ENCODE measurements around the gene TRIM69.
"Not testable (repeated sequence)": the region's sequence is repeated elsewhere in the genome, so short reads cannot be mapped to it uniquely, and the experiment has no call there.

The TRIM69 gene

DNA sequence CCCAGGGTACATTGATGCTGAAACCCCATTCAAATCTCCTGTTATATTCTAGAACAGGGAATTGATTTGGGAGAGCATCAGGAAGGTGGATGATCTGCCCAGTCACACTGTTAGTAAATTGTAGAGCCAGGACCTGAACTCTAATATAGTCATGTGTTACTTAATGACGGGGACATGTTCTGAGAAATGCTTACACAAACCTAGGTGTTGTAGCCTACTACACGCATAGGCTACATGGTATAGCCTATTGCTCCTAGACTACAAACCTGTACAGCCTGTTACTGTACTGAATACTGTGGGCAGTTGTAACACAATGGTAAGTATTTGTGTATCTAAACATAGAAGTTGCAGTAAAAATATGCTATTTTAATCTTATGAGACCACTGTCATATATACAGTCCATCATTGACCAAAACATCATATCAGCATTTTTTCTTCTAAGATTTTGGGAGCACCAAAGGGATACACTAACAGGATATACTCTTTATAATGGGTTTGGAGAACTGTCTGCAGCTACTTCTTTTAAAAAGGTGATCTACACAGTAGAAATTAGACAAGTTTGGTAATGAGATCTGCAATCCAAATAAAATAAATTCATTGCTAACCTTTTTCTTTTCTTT, 19.2 kb upstream of the TRIM69 start:
- DNase-seq = no peak

DNA sequence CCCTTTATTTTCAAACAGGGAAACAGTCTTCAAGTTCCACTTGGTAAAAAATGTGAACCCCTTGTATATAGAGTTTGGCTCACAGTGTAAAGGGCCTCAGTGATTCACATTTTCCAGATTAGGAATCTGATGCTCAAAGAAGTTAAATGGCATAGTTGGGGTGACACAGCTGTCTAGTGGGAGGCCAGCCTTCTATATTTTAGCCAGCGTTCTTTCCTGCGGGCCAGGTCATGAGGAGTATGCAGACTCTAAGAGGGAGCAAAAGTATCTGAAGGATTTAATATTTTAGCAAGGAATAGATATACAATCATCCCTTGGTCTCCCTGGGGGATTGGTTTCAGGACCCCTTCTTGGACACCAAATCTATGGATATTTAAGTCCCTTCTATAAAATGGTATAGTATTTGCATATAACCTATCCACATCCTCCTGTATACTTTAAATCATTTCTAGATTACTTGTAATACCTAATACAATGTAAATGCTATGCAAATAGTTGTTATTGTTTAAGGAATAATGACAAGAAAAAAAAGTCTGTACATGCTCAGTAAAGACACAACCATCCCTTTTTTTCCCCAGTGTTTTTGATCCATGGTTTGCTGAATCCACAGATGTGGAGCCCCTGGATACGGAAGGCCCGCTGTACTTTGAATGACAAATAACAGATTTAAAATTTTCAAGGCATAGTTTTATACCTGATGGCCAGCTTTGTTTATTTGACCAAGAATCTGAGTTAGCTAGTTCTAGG, 18.0 kb upstream of the TRIM69 start:
- no peak for DNase-seq

DNA sequence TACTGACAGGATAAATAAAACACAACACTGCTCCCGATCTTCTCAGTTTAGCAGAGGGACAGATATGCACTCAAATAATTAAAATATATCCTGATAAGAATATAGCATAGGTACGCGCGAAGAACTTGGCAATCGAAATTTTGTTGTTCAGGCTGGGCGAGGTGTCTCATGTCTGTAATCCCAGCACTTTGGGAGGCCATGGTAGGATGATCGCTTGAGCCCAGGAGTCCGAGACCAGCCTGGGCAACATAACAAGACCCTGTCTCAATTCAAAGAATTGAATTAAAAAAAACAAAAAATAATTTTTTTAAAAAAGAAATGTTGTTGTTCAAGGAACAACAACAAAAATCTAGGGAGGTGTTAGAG, 17.4 kb upstream of the TRIM69 start:
- no peak for DNase-seq

DNA sequence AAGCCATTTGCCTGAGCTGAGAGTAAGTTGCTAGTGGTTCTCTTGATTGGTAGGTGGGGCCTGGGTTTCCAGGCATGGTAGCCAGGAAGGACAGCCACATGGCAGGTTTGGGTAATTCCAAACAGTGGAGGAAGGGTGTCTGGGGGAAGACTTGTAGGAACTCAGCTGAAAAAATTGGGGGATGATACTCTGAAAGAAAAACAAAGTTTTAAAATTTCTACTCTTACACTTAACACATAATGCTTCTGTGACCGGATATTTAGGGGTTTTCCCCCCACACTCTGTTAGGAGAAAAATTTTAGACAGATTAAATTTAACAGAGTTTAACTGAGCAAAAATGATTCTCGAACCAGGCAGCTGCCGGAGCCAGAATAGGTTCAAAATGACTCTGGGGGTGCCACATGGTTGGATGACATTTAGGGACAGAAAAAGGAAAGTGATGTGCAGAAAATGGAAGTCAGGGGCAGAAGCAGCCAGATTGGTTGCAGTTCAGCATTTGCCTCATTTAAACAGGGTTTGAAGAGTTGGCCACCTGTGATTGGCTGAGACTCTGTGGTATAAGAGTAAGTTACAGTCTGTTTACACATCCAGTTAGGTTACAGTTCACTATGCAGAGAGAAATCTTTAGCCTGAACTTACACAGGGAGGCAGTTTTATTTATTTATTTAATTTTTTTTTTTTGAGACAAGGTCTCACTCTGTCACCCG, 16.9 kb upstream of the TRIM69 start:
- DNase-seq = peak; percentile 84

DNA sequence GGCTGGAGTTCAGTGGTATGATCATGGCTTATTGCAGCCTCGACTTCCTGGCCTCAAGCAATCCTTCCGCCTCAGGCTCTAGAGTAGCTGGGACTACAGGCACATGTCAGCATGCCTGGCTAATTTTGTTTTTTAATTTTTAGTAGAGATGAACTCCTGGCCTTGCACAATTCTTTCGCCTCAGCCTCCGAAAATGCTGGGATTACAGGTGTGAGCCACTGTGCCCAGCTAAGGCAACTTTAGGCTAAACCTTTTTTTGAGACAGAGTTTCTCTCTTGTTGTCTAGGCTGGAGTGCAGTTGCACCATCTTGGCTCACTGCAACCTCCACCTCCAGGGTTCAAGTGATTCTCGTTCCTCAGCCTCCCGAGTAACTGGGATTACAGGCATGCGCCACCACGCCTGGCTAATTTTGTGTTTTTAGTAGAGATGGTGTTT, 16.3 kb upstream of the TRIM69 start:
- peak; percentile 81 for DNase-seq

DNA sequence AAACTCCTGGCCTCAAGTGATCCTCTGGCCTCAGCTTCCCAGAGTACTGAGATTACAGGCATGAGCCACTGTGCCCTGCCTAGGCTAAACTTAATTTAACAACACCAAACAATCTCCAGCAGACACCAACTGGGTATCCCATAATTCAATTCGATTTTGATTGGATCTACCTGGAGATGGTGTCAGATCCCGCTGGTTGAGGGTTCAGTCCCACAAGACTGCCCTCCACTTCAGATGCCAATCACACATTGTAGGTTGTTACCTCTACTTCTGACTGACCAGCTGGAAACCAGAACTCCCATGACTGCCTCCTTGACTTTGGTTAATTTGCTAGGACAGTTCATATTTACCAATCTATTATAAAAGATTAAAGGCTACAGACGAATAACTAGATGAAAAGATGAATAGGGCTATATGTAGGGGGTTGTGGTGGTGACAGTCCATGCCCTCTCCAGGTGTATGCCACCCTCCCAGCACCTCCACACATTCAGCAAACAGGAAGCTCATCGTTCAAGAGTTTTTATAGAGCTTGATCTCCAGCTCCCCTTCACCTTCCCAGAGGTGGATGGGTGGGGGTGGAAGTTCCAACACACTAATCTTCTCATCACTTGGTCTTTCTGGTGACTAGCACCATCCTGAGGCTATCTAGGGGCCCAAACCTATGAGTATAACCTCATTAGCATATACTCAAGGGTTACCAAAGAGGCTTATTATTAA, 15.7 kb upstream of the TRIM69 start:
- DNase-seq = peak; percentile 75

DNA sequence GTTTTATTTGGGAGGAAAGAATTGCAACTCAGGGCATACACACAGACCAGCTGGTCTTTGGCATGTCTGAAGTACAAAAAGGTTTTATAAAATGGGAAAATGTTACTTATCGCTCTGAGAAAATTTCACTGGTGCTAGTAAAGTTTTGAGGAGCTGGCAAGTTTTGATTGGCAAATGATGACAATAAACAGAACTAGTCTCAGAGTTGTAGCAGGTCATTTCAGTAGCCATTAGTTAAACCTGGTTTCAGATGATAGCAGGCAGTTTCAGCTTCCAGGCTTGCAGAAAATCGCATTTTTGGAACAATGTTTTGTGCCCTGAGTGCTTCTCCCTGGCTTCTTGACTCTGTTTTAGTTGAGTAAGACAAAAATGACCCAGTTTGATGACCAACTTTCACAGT, 14.3 kb upstream of the TRIM69 start:
- DNase-seq = no peak

DNA sequence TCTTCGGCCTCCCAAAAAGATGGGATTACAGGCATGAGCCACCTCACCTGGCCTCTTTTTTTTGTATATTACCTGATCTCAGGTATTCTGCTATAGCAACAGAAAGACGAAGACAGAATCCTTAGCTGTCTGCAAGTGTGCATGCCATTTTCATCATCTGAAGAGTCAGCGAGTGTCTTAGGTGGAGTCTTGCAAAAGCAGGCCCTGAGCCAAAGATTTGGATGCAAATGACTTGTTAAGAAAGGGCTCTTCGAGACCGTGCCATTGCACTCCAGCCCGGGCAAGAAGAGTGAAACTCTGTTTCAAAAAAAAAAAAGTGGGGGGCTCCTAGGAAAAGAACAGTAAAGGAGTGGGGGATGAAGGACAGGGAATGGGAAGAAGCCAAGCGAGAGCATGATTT, 10.2 kb upstream of the TRIM69 start:
- no peak for DNase-seq

DNA sequence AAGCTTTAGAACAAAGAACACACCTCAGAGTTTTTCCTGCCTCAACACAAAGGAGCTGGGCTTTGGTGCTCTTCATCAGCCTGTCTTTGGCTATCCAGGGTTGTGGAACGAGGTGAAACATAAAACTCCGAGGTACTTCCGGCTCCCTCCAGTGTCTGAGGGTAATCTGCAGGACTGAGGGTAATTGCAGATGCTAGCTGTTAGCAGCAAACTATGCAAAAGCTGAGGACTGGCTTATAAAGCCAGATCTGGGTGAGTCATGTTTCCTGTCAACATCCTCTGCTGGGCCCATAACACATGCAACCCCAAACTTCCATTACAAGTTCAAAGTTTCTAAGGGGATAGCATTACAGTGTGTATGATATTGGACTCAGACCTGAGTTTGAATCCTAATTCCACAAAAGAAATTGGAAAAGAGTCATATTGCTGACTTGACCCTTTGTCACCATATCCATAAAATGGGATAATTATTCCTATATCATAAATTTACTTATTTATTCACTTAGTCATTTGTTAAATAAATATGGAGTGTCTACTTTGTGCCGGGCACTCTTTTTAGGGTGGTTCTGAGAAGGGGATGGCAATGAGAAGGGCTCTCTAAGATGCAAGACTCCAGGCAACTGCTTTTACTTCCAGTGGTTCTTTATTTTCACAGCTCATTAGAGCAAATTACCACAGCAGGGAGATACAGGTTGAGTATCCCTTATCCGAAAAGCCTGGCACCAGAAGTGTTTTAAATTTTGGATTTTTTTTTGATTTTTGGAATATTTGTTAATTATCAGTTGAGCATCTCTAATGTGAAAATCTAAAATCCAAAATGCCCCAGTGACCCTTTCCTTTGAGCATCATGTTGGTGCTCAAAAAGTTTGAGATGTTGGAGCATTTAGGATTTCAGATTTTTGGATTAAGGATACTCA, 9.5 kb upstream of the TRIM69 start:
- DNase-seq = peak; percentile 79

DNA sequence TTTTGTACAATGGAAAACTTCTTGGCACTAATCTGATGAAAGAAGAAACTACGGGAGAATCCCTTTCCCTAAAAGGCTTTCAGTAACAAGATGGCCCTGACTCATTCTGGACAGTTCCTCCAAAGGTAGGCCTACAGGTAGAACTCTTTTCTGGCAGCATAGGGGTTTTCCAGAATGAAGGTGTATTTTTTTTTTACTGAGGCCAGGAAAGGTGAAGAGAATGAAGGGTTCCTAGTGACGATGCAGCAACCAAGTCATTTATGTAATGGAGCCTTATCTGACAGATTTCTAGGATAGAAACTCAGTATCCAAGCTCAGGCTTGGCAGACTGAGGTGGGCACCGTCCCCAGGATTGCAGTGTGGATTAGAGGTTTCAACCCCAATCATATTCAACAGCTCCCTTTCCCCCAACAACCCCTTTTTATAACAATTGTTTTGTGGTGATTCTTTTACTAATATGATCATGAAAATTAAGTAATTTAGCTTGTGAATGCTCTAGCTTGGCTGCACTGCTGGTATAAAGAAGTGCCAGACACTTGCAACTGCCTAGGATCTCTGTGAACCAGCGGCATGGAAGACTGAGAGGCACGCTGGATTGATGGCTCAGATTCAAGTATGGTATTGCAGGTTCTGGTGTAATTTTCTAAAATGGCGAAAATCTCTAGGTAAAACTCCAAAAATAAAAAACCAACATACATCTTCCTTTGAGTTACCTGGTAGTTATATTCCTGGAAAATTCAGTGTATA, 8.7 kb upstream of the TRIM69 start:
- no peak for DNase-seq

DNA sequence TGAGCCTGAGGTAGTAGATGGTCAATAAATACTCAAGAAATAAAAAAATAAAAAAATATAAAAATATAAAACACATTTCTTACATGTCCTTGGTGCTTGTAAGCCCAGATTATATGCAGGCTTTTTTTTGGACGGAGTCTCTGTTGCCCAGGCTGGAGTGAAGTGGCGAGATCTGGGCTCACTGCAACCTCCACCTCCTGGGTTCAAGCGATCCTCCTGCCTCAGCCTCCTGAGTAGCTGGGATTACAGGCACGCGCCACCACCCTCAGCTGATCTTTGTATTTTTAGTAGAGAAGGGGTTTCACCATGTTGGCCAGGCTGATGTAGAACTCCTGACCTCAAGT, 8.1 kb upstream of the TRIM69 start:
- DNase-seq = not testable (repeated sequence)

DNA sequence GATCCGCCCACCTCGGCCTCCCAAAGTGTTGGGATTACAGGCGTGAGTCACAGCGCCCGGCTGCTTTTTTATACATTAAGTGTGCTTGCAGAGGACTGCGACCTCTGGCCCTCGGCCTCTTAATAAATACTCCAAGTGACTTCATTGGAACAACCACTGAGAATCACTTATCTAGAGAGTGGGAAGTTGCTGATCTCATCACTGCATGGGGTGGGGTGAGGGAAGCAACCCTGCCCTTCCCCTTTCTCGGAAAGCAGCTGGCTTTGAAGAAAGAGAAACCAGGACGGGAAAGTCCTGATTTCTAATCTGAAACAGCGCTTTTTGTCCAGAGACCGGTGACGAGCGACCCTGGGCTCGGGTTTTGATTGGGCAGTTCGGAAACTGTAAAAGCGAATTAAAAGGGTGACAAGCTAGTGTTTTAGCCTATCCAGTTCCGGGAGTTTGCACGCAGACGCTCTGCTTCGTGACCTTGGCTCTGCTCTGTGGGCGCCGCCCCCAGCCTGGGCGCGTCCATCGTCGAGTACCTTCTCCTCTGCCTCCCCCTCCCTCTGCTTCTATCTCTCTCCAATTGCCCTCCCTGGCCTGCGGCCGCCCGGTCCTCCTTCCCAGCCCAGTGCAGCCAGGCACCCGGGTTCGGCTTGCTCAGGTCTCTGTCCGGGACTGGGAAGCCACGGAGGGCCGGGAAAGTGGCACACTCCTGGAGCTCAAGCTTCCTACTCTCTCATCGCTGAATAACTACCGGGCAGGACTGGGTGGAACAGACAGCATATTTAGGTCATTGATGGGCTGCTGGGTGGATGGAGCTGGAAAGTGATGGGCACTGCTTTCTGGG, 7.5 kb upstream of the TRIM69 start:
- peak; percentile 97 for DNase-seq

DNA sequence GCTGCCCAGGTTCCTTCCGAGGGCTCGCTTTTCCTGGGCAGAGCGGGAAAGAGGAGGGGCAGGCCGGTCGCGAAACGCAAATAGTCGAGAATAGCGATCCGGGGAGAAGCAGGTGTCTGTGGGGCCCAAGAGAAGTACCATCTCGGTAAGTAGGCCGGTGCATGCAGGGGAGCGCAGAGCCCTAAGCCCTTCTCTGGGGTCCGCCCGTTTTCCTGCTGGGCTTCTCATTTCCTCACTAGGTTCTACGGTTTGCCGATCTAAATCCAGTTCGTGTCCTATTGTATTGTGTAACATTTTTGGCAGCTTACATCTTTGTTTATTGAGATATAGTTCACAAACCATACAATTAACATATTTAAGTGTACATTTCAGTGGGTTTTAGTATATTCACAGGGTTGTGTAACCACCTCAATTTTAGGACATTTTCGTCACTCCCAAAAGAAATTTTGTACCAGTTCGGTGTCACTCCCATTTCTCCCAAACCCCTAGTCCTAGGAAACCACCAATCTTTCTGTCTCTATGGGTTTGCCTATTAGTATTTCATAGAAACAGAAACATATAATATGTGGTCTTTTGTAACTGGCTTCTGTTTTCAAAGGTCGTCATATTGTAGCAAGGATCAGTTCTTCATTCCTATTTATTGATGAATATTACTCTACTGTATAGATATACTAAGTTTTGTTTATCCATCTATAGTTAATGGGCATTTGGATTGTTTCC, 6.8 kb upstream of the TRIM69 start:
- no peak for DNase-seq

DNA sequence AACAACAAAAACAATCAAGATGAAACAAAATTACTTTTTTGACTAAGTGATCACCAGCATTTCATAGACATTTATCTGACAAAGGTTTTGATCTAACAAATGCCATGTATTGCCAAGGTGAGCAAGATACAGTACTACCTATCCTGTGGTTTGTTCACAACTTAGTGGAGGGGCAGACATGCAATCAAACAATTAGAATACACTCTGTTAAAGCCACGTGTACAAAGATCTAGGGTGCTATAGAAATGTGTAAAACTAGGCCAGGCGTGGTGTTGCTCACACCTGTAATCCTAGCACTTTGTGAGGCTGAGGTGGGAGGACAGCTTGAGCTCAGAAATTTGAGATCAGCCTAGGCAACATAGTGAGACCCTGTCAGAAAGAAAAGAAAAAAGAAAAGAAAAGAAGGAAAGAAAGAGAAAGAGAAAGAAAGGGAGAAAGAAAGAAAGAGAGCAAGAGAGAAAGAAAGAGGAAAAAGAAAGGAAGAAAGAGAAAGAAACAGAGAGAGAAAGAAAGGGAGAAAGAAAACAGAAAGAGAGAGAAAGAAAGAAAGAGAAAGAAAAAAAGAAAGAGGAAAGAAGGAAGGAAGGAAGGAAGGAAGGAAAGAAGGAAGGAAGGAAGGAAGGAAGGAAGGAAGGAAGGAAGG, 1.4 kb upstream of the TRIM69 start:
- no peak for DNase-seq

DNA sequence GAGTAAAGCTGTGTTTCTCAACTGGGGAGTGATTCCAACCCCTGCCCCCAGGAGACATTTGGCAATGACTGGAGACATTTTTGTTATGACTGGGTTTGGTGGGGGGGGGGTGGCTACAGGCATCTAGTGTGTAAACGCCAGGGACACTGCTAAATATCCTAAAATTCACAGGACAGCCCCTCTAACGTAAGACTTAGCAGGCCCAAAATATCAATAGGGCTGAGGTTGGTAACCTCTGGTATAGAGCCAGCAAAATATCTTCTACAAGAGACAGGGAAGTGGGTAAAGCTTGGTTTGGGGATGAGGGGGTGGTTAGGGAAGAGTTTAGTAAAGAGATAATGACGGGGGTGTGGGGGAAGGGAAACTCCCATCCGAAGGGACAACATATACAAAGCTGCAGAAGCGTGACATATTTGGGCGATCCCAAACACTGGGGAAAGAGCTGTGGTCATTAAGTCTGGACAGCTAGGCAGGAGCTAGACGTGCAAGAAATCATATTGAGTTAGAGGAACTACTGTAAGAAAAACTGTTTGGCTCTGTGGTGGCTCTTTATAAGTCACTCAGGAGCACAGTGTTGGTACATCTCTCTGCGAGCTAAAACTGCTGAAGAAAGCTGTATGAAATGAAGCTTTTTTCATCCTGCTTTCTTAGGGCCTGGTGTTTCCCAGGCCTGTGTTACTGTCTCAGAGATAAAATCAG, 697 bp upstream of the TRIM69 start:
- DNase-seq = no peak

DNA sequence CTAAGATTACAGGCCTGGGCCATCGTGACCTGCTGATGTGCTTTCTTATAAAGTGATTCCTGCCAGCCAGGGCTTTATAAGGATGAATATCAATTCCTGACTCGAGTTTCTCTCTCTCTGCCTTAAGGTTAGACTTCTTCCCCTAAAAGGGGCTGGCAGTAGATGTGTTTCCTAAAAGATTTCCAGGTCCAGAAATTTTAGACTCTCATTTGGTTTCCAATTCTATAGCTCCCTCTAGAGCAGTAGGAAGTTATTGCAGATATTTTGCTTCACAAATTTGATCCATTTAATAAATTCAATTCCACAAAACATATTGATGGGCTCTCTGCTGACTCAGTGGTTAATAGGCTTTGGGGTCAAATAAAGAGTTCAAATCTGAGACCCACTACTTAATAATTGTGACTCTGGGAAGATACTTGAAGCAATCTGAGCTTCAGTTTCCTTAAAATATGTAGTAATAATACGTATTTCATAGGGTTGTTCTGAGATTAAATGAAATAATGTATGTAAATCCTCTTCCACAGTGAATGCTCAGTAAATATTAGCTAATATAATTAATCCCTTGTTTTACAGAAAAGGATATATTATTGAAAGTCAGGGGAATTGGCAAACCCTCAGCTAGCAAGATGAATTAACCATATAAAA, 2.1 kb downstream of the TRIM69 start:
- DNase-seq = no peak

DNA sequence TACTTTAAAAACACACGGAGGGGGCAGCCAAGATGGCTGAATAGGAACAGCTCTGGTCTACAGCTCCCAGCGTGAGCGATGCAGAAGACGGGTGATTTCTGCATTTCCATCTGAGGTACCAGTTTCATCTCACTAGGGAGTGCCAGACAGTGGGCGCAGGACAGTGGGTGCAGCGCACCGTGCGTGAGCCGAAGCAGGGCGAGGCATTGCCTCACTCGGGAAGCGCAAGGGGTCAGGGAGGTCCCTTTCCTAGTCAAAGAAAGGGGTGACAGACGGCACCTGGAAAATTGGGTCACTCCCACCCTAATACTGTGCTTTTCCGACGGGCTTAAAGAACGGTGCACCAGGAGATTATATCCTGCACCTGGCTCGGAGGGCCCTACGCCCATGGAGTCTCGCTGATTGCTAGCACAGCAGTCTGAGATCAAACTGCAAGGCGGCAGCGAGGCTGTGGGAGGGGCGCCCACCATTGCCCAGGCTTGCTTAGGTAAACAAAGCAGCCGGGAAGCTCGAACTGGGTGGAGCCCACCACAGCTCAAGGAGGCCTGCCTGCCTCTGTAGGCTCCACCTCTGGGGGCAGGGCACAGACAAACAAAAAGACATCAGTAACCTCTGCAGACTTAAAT, 3.0 kb downstream of the TRIM69 start:
- DNase-seq = not testable (repeated sequence)

DNA sequence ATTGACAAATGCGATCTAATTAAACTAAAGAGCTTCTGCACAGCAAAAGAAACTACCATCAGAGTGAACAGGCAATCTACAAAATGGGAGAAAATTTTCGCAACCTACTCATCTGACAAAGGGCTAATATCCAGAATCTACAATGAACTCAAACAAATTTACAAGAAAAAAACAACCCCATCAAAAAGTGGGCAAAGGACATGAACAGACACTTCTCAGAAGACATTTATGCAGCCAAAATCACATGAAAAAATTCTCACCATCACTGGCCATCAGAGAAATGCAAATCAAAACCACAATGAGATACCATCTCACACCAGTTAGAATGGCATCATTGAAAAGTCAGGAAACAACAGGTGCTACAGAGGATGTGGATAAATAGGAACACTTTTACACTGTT, 7.1 kb downstream of the TRIM69 start:
- not testable (repeated sequence) for DNase-seq
